AG10803 (cell line): ENCODE measurements around the gene GALR1.
"Not testable (repeated sequence)": the region's sequence is repeated elsewhere in the genome, so short reads cannot be mapped to it uniquely, and the experiment has no call there.

ENCODE experiments used
- DNase-seq: peaks from one replicate; pipeline ENCODE4 v3.0.0; 2010; ENCODE audit warnings: low read depth
- H3K4me3 ChIP-seq: 2 replicates; pipeline ENCODE4 v1.5.1; 2011; ENCODE audit warnings: mild to moderate bottlenecking, low read length, control low read depth
- TF ChIP-seq, protein P1 (sequence below): conservative IDR thresholded peaks from 2 replicates; pipeline ENCODE4 v1.5.1; 2011; ENCODE audit warnings: mild to moderate bottlenecking, low read length, control low read depth, inconsistent platforms

Gene GALR1

DNA sequence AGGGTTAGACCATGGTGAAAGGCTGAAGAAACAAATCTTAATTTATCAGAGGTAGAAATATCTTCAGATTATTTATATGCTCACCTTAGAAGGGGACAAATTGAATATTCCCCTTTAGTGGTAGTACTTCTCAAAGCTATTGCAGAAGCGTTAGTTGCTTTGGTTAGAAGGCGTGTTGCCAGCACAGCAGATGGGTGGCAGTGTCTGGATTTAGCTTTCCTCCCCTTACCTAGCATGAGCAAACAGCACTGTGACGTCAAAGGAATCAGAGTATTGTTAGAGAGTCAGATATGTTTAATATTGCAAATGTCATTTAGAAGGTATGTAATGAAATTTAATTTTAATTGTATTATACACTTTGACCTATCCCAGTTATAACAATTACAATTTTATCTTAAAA is 27.2 kb upstream of the GALR1 start:
- TF ChIP-seq, protein P1, sequence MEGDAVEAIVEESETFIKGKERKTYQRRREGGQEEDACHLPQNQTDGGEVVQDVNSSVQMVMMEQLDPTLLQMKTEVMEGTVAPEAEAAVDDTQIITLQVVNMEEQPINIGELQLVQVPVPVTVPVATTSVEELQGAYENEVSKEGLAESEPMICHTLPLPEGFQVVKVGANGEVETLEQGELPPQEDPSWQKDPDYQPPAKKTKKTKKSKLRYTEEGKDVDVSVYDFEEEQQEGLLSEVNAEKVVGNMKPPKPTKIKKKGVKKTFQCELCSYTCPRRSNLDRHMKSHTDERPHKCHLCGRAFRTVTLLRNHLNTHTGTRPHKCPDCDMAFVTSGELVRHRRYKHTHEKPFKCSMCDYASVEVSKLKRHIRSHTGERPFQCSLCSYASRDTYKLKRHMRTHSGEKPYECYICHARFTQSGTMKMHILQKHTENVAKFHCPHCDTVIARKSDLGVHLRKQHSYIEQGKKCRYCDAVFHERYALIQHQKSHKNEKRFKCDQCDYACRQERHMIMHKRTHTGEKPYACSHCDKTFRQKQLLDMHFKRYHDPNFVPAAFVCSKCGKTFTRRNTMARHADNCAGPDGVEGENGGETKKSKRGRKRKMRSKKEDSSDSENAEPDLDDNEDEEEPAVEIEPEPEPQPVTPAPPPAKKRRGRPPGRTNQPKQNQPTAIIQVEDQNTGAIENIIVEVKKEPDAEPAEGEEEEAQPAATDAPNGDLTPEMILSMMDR: no peak
- DNase-seq: no peak

DNA sequence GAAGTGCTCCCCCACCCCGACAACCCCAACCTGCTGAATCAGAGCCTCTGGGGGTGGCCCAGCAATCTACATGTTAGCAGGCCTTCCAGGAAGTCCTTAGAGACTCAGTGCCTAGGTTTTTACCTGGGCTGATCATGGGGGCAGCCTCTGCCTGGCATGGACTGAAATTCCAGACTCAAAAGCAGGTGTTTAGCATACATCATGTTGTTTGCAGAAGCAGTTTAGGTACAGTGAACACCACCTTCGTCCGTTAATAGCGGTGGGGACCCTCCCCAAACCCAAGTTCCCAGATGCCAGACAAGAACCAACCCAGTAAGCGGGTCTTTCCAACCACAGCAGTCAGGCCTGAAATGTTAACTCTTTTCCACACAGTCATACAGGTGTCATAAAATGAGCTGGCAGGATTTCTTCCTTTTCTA is 26.4 kb upstream of the GALR1 start:
- no peak for DNase-seq
- TF ChIP-seq, protein P1: no peak
- no peak overlapping the region for H3K4me3 ChIP-seq

More for the DNA sequence above, 27.2 kb upstream of the GALR1 start:
- H3K4me3 ChIP-seq: no peak overlapping the region

DNA sequence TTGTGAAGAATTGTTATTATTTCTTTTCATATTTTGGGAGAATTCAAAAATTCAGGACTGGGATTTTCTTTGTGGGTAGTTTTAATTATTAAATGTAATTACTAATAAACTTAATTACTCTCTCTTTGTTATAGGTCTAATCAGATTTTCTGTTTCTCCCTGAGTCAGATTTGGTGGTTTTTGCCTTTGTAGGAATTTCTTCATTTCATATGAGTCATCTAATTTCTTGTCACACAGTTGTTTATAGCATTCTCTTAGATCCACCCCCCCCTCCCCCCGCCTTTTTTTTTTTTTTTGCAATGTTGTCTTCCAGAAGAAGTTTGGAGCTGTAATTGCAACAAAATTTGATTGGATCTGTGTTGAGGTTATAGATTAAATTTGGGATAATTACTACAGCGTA is 26.0 kb upstream of the GALR1 start:
- TF ChIP-seq, protein P1: no peak
- DNase-seq: peak; percentile 54

DNA sequence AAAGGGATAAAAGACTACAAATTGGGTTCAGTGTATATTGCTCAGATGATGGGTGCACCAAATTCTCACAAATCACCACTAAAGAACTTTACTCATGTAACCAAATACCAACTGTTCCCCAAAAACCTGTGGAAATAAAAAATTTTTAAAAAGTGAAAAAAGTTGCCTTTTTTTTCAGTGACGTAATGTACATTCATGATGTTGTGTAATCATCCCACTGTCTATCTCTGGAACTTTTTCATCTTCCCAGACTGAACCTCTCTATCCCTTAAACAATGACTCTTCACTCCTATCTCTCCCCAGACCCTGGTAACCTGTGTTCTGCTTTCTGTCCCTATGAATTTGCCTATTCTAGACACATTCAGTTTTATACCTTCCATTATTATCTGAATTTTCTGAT is 19.0 kb upstream of the GALR1 start:
- DNase-seq: no peak
- H3K4me3 ChIP-seq: no peak overlapping the region
- TF ChIP-seq, protein P1: no peak

More for the DNA sequence above, 26.0 kb upstream of the GALR1 start:
- H3K4me3 ChIP-seq: no peak overlapping the region

DNA sequence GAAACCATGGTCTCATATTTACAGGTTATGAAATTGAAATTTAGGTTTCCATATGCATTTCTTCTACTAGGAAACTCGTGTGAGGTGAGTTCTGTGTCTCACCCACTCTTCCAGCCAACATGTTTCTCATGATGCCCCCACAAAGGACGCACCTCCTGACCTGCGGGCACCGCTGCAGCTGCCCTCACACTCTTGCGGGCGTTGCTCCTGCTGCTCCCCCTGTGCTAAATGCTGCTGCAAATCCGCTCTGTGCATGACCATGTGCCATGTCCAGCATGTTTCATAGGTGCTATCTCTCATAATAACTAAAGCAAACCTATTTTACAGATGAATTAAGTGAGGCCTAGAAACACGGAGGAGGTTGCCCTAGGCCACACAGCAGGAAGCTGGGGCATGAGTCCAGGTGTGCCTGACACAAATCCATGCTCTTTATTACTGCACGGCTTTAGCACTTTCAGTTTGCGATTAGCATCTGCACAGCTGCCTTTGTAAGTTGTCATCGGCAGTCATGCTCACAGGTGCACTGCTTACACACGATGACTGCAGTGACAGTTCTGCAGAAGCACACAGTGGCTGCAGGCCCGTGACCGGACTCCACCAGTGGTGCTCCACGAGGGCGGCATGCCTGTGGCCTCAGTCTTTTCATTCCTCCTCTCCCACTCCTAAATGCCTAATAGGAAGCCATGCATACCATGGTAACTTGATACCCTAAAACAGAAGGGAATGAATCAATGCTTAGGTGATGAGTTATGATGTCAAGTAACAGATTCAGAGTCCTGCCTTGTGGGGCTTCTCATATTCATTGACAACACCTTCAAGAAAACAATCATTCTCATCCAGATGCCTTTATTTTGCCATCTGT is 14.9 kb upstream of the GALR1 start:
- no peak for DNase-seq
- TF ChIP-seq, protein P1: no peak
- no peak overlapping the region for H3K4me3 ChIP-seq

DNA sequence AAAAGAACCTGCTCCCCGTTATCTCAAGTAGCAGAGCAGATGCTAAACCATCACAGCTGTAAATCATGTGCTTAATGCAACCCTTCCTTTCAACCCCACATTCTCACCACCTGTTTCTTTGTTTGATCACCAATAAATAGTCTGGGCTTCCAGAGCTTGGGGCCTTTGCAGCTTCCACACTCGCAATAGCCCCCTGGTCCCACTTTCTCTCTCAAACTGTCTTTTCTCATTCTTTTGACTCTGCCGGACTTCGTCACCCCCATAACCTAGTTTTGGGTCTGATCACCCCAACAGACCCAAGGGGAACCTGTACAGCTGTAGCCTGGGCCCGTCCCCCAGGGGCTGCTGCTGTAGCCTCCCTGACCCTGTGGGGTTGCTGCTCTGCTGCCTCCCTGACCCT is 10.4 kb upstream of the GALR1 start:
- not testable (repeated sequence) for DNase-seq

DNA sequence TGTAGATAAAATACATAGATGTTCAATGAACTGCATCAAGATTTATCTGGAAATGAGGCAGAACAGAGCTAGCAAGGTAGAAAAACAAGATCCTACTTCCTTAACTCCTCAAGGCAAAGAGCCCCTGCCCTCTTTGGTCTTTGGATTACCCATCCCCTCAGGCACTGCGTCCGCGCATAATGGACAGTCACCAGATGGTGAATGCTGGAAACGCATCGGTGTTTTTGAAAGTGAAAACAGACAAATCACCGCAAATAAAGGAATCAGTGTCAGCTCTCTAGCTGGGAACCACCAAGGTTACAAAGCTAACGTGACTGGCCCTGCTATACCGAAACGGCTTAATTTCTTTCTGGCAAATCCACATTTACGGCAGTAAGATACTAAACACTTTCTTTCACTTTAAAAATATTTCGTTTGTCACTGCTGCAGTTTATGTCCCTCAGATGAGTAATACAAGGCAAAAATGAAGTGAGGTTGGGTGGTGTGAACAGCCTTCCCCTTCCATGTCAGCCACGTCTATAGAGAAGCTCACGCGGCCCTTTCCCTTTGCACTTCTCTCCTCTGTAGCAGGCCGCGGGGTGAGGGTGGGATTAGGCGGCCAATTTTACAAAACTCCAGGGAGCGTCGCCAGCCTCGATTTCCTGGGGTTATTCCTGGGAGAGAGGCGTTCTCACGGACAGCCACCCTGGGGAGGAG is 627 bp upstream of the GALR1 start:
- peak overlapping the region; percentile 51 for H3K4me3 ChIP-seq
- no peak for DNase-seq

More for the DNA sequence above, 10.4 kb upstream of the GALR1 start:
- not testable (repeated sequence) for H3K4me3 ChIP-seq

More for the DNA sequence above, 627 bp upstream of the GALR1 start:
- TF ChIP-seq, protein P1: no peak
